ENCODE results near the gene ULK4.
"Not testable (repeated sequence)": the region's sequence is repeated elsewhere in the genome, so short reads cannot be mapped to it uniquely, and the experiment has no call there.

ULK4 gene

DNA sequence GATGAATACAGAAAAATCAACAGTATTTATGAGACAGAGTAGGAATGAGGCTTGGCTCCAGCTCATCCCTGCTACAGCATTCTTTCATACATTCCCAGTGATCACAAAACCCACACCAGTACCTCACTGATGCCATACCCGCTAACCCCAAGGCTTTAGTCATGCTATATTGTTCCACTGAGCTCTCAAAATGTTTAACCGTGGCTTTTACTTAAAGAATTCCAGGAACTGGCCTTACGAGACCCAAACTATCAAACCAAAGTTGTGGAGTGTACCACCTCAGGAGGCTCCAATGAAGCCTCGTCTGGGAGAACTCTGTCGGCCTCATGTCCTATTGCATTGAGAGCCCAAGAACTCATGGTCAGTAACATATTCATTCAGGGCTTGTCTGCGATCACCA lies 278.9 kb downstream of the ULK4 start:
- DNase-seq = no peak

DNA sequence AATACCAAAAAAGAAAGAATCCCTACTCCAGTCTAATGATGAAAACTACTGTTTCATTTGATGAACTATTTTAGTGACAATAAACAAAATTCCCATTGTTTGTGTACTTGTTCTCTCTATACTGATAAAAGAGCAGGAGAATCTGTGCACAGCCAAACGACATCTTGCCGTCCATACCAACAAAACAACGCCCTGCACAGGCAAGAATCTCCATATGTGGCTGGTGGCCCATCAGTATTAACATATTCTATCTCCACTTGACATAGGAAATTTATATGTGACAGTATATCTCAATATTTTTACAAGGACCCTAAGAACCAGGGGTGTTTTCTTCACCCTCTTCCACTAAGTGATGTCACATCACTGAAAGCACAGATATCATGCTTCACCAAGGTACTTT lies 279.5 kb downstream of the ULK4 start:
- DNase-seq = no peak

- DNase-seq = no peak
These were observed 280.4 kb downstream of the ULK4 start for GRCh38 chr3:41681479-41681878.

- DNase-seq = no peak
These were observed 282.5 kb downstream of the ULK4 start for GRCh38 chr3:41679374-41679773.

DNA sequence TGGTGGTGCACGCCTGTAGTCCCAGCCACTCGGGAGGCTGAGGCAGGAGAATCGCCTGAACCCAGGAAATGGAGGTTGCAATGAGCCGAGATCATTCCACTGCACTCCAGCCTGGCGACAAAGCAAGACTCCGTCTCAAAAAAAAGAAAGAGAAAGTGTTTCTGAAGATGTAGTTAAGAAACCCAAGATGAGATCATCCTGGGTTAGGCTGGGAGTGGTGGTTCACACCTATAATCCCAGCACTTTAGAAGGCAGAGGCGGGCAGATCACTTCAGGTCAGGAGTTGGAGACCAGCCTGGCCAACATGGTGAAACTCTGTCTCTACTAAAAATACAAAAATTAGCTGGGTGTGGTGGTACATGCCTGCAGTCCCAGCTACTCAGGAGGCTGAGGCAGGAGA lies 286.8 kb downstream of the ULK4 start:
- not testable (repeated sequence) for DNase-seq

GRCh38 chr3:41674449-41674848 lies 287.5 kb downstream of the ULK4 start:
- no peak for DNase-seq

DNA sequence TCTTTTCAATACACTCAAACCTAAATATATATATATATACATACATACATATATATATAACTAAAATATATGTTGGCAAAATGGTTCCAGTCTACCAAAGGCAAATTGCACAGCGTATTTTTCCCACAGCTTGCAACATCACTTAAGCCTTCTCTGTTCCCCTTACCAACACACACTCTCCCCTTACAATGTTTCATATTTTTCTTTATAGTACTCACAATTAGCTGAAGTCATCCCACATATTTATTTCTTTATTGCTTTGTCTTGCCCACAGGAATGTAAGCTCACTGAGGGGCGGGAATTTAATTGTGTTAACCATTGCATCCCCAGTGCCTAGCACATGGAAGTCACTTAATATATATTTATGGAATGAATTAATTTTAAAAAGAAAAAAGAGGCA lies 288.3 kb downstream of the ULK4 start:
- no peak for DNase-seq

GRCh38 chr3:41668379-41668778 lies 293.5 kb downstream of the ULK4 start:
- DNase-seq = no peak

- DNase-seq = no peak
These were observed 299.6 kb downstream of the ULK4 start for GRCh38 chr3:41662288-41662687.

DNA sequence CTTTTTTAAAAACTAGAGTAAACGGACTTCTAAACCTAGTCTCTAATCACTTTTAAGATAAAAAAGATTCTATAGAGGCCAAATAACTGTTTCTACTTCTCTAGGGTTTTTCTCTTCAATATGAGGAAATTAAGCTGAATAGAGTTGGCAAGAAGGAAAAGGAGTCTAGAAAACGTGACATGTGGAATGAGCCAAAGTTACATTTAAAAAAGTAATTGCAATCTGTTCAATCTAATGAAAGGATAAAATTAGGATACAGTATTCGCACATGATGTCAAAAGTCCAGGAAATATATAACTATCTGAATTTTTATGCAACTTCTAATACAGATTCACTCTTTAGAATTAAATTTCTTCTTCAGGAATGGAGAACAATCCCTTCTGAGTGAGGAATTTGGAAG lies 300.1 kb downstream of the ULK4 start:
- no peak for DNase-seq

DNA sequence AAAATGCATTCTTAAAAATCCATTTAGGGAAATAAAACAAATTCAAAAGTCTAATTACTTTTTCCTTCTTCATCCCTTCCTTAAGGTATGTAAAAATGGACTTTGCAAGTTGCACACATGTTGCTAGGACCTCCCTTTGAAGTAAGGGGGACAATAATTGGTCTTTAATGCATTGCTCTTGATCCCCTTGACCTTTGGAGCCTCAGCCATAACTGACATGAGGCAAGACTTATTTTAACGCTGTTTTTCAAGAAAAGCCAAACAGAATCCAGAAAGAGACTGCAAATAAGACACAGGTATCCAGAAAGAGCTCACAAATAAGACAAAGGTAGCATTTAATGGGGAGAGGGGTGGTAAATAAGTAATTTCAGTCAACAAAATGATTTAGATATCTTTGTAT lies 301.4 kb downstream of the ULK4 start:
- no peak for DNase-seq

GRCh38 chr3:41653571-41654239 lies 308.2 kb downstream of the ULK4 start:
- no peak for DNase-seq

GRCh38 chr3:41652931-41653330 lies 309.0 kb downstream of the ULK4 start:
- no peak for DNase-seq

DNA sequence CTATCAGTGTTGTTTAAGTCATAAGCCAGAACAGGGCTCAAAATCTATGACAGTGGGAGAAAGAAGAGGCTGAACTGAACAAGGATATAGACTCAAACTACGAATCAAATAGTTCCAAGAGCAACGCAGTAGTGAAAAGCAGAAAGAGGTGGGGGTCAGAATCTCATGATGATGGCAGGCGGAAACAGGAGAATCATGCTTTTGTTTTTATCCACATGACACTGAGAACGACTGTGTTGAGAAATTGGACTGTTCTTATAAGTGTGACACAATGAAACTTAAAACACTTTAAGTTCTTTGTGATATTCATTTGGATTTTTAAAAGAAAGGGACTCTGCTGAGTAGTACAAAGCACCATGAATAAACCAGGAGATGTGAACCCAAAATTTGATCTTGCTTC lies 309.4 kb downstream of the ULK4 start:
- DNase-seq = no peak

DNA sequence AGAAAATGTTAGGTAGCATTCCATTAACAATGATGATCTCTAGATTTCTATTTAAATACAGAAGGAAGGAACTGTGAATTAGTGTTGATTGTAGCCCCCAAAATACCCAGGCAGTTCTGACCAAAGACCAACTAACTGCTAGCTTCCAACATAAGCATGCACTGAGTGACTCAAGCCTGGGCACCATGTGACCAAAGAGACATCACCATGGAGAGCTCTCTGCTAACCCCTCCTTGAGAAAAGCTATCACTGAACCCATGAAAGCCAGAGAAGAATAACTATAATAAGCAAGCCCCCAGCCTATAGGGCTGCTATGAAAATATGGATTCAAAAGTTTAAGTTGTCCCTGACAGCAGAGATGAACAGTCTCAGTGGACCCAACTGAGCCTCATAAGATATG lies 310.2 kb downstream of the ULK4 start:
- DNase-seq = no peak

- DNase-seq = no peak
These were observed 311.5 kb downstream of the ULK4 start for GRCh38 chr3:41650406-41650805.

DNA sequence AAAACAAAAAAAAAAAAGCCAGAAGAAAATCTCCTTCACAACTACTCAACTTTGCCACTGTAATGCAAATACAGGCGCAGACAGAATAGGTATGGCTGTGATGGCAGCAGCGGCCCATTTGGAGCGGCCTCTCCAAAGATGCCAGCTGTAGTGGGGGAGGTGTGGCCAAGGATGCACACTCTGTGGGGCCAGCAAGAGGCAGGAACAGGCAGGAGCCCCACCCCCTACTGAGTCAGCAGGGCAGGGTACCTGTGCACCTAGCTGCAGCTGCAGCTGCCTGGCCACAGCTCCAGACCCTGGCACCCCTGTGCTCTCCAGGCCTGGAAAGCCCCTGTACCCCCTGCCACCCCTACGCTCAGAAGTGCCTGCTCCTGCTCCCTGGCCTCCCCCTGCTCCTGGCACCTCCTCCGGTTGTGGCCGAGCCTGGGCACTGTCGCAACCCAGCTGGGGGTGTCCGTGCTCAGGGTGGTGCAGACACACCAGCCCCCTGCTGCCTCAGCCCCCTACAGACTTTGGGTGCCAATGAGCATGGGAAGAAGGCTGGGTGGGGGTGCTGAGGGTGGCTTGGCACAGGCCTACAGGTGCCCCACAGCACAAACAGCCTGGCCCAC lies 312.7 kb downstream of the ULK4 start:
- DNase-seq = no peak

- DNase-seq = not testable (repeated sequence)
These were observed 314.2 kb downstream of the ULK4 start for GRCh38 chr3:41647730-41648129.

DNA sequence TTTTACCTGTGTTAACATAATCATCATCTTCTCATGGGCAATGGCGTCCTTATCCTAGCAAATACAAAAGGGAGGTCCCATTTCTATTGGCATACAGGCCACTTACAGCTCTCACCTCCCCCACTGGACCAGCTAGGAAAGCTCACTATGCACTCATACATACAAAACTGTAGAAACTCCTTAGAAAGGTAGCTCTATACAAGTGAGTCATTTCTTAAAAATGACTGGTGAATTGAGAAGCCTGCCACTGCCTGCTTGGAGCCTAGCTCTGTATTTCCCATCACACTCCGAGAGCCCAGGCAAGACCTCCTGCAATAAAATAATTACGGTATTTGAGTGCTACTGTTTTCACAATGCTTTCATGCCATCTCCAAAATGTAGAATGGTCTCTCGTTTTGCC lies 321.8 kb downstream of the ULK4 start:
- no peak for DNase-seq

DNA sequence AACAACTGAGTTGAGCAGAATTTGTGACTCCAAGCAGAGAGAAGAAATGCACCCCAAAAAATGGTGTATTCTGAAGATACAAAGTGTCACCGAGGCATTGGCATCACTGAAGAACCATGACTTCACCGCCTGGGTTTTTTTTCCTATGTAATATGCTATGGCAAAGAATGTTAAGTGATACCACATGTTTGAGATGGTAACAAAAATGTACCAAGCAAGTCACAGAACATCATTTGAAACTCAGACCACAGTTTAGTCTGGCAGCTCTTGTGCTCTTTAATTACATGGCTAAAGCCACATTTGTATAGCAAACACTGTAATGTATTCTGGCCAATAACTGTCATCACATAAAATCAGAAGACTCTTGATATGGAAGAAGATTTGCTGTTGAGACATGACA lies 323.5 kb downstream of the ULK4 start:
- no peak for DNase-seq

GRCh38 chr3:41632700-41633099 lies 329.2 kb downstream of the ULK4 start:
- DNase-seq = no peak

GRCh38 chr3:41630708-41631107 lies 331.2 kb downstream of the ULK4 start:
- DNase-seq = no peak

- no peak for DNase-seq
These were observed 331.9 kb downstream of the ULK4 start for GRCh38 chr3:41629986-41630385.

DNA sequence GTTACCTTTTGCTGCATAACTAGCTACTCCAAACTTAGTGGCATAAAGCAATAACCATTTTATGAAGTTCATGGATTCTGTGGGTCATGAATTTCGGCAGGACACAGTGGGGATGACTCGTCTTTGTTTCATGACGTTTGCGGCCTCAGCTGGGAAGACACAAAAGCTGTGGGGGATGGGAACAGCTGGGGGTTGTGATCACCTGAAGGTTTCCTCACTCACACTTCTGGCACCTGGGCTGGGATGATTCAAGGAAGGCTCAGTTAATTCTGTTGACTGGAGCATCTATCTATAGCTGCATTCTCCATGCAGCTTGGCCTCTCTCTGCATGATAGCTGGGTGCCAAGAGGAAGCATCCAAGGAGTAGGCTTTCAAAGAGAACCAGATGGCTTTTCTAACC lies 332.8 kb downstream of the ULK4 start:
- DNase-seq = no peak

GRCh38 chr3:41627477-41628087 lies 334.3 kb downstream of the ULK4 start:
- no peak for DNase-seq

Data from NCI-H2171 treated with DMSO at 0.1 percent for 48 hours (cell line).